Measurements from ENCODE around the gene GPR4.

The GPR4 gene

DNA sequence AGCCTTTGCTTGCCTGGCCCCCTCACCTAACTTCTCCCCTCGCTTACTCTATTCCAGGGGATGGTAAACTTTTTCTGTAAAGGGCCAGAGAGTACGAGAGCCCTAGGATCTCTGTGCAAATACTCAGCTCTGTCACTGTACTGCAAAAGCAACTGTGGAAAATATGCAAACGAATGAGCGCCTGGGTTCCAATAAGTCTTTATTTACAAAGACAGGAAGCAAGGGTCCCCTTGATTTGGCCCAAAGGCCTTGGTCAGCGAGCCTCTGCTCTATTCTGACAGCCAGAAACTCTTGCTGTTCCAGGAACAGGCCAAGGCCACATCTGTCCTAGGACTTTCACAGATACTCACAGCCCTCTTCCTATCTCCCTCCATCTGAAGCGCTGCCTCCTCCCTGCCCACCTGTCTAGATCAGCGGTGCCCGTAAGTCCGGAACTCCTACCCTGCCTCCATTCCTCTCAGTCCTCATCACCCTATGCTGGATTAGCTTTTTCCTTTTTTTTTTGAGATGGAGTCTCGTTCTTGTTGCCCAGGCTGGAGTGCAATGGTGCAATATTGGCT lies 54.7 kb downstream of the GPR4 start:
- no peak for DNase-seq

DNA sequence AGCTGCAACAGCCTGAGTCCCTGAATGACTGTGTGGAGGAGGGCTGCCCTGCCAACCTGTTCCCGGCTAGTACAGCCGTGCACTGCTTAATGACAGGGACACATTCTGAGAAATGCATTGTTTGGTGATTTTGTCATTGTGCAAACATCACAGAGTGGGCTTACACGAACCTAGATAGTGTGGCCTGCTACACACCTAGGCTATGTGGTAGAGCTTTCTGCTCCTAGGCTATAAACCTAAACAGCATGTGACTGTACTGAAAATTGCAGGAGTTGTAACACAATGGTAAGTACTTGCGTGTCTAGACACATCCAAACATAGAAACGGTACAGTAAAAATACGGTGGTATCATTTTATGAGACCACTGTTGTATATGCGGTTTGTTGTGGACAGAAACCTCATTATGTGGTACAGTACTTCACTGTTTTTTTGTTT lies 59.8 kb downstream of the GPR4 start:
- DNase-seq = peak; percentile 7
